MM.1S (cell line): ENCODE results near the gene MACROD2.

ENCODE experiments used
- DNase-seq: peaks from one replicate; pipeline ENCODE4 v3.0.0-alpha.2; 2015
- H2AFZ ChIP-seq: fragments of 300-600 bp; sonication (generic); 2 replicates; pipeline ENCODE4 v1.6.0; 2016; ENCODE audit warnings: antibody characterized with exemption, low read length
- H3F3A ChIP-seq: fragments of 300-600 bp; sonication (generic); 2 replicates; pipeline ENCODE4 v1.6.1; 2016; ENCODE audit warnings: mild to moderate bottlenecking, antibody characterized with exemption, low read length, moderate library complexity, mixed read lengths; ENCODE audit not compliant: insufficient read depth
- H3K27ac ChIP-seq: fragments of 300-600 bp; sonication (generic); 2 replicates; pipeline ENCODE4 v1.5.1; 2016; ENCODE audit warnings: mild to moderate bottlenecking, low read length
- H3K27me3 ChIP-seq: fragments of 300-600 bp; sonication (generic); replicated peaks from 2 replicates; pipeline ENCODE4 v1.6.0; 2016; ENCODE audit warnings: low read length; ENCODE audit not compliant: insufficient read depth
- H3K36me3 ChIP-seq: fragments of 300-600 bp; sonication (generic); replicated peaks from 2 replicates; pipeline ENCODE4 v1.6.1; 2016; ENCODE audit warnings: mild to moderate bottlenecking, low read length, mixed read lengths; ENCODE audit not compliant: insufficient read depth
- H3K4me1 ChIP-seq: fragments of 300-600 bp; sonication (generic); 2 replicates; pipeline ENCODE4 v1.6.1; 2016; ENCODE audit warnings: low read length, mixed read lengths
- H3K4me2 ChIP-seq: fragments of 300-600 bp; sonication (generic); 2 replicates; pipeline ENCODE4 v1.6.0; 2016; ENCODE audit warnings: low read depth, low read length
- H3K4me3 ChIP-seq: fragments of 300-600 bp; sonication (generic); 2 replicates; pipeline ENCODE4 v1.5.1; 2016; ENCODE audit warnings: low read length, mixed read lengths
- H3K79me2 ChIP-seq: fragments of 300-600 bp; sonication (generic); 2 replicates; pipeline ENCODE4 v1.6.1; 2016; ENCODE audit warnings: mixed run types, low read length, mixed read lengths
- H3K9ac ChIP-seq: fragments of 300-600 bp; sonication (generic); 2 replicates; pipeline ENCODE4 v1.6.1; 2016; ENCODE audit warnings: low read length, mixed read lengths
- H3K9me2 ChIP-seq: fragments of 300-600 bp; sonication (generic); replicated peaks from 2 replicates; pipeline ENCODE4 v1.6.1; 2016; ENCODE audit warnings: mild to moderate bottlenecking, low read length, mixed read lengths; ENCODE audit not compliant: insufficient read depth
- H3K9me3 ChIP-seq: fragments of 300-600 bp; sonication (generic); replicated peaks from 2 replicates; pipeline ENCODE4 v1.6.1; 2016; ENCODE audit warnings: mild to moderate bottlenecking, low read length, mixed read lengths; ENCODE audit not compliant: insufficient read depth
- H4K20me1 ChIP-seq: fragments of 300-600 bp; sonication (generic); 2 replicates; pipeline ENCODE4 v1.6.1; 2016; ENCODE audit warnings: mild to moderate bottlenecking, low read length, moderate library complexity, mixed read lengths; ENCODE audit not compliant: insufficient read depth
- EZH2 ChIP-seq: fragments of 300-600 bp; sonication (generic); optimal IDR thresholded peaks from 2 replicates; pipeline ENCODE3; 2017; ENCODE audit warnings: low read depth, mild to moderate bottlenecking, antibody characterized with exemption, low read length, mixed read lengths
- EZH2phosphoT487 ChIP-seq: fragments of 300-600 bp; sonication (generic); IDR thresholded peaks from 2 replicates; pipeline ENCODE4 v1.6.1; 2018; ENCODE audit warnings: antibody characterized with exemption, low read length
- TF ChIP-seq, protein P1 (sequence below): fragments of 300-600 bp; sonication (generic); IDR thresholded peaks from 2 replicates; pipeline ENCODE4 v1.5.1; 2016; ENCODE audit warnings: antibody characterized with exemption, low read length, mixed read lengths

The MACROD2 gene

DNA sequence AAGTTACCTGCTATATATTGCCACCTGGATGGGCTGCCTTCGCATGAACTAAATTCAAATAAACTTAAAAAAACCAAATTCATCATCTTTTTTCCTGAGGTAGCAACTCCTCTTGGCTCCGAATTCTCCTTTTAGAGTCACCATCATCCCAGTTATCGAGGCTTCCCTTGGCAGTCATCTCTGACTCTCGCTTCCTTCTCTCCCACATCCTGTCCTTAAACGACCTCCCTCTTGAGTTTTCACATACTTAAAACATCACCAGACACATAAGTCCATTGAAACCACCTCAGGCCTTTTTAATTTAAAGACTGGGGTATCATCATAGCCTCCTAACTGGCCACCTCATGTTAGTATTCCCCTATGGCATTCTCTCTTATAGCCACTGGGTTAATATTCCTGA is 638.2 kb downstream of the MACROD2 start:
- H3K9me2 ChIP-seq: no peaks in the 10 kb centered on the region
- no peak overlapping the region for H3K27ac ChIP-seq
- H3K4me3 ChIP-seq: no peak overlapping the region
- DNase-seq: no peak
- no peaks in the 10 kb centered on the region for H3K36me3 ChIP-seq
- no peaks in the 10 kb centered on the region for H3K79me2 ChIP-seq
- H3K4me1 ChIP-seq: no peaks in the 10 kb centered on the region
- H3K27me3 ChIP-seq: no peaks in the 10 kb centered on the region
- H3K9me3 ChIP-seq: no peaks in the 10 kb centered on the region
- no peak overlapping the region for H2AFZ ChIP-seq
- no peak overlapping the region for H3K9ac ChIP-seq
- no peaks in the 10 kb centered on the region for H4K20me1 ChIP-seq
- TF ChIP-seq EZH2 (no peak), EZH2phosphoT487 (no peak)
- TF ChIP-seq, protein P1, sequence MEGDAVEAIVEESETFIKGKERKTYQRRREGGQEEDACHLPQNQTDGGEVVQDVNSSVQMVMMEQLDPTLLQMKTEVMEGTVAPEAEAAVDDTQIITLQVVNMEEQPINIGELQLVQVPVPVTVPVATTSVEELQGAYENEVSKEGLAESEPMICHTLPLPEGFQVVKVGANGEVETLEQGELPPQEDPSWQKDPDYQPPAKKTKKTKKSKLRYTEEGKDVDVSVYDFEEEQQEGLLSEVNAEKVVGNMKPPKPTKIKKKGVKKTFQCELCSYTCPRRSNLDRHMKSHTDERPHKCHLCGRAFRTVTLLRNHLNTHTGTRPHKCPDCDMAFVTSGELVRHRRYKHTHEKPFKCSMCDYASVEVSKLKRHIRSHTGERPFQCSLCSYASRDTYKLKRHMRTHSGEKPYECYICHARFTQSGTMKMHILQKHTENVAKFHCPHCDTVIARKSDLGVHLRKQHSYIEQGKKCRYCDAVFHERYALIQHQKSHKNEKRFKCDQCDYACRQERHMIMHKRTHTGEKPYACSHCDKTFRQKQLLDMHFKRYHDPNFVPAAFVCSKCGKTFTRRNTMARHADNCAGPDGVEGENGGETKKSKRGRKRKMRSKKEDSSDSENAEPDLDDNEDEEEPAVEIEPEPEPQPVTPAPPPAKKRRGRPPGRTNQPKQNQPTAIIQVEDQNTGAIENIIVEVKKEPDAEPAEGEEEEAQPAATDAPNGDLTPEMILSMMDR: no peak
- H3K4me2 ChIP-seq: no peak overlapping the region
- H3F3A ChIP-seq: no peaks in the 10 kb centered on the region

DNA sequence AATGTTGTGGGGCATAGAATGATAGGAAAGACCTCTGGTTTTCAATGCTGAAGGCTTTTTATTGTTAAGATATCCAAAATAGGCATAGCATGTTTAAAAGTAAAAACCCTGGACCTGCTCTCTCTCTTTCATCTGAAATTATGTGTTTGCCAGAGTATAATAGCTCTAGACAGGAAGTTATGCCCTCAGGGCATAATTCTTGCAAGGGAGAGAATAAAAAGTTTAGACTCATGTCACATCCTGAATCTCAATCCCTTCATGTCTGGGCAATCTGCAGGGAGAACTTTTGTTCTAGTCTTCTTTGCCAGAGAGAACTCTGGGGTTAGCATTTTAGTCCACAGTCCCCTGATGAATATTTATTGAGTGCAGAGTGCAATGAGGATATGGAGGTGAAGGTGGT is 639.3 kb downstream of the MACROD2 start:
- Histone ChIP-seq H3K4me2 (no peak overlapping the region), H3K27ac (no peak overlapping the region), H3K36me3 (no peaks in the 10 kb centered on the region), H3F3A (no peaks in the 10 kb centered on the region), H3K9me3 (no peaks in the 10 kb centered on the region), H3K79me2 (no peaks in the 10 kb centered on the region), H4K20me1 (no peaks in the 10 kb centered on the region), H3K9me2 (no peaks in the 10 kb centered on the region), H3K27me3 (no peaks in the 10 kb centered on the region), H3K9ac (no peak overlapping the region), H3K4me1 (no peaks in the 10 kb centered on the region), H3K4me3 (no peak overlapping the region), H2AFZ (no peak overlapping the region)
- DNase-seq: no peak
- TF ChIP-seq EZH2phosphoT487: no peak
- TF ChIP-seq EZH2: no peak
- TF ChIP-seq, protein P1: no peak

DNA sequence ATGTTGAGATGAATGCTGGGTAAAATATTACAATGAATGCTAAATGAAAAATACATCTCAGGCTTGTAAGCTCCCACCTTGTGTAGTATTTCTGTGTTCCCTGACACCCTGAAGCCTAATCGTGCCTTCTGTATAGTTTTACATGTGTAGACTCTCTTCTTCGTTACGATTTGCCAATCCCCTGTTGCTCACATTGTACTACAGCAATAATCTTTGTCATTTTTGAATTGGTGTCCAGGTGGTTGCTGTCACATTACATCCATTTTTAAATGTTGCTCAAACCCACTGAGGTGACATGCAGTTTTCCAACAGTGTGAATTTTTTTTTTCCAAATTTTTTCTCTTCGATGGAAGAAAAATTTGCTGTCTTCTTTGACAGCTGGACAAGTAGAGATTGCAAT is 642.1 kb downstream of the MACROD2 start:
- no peak overlapping the region for H3K4me3 ChIP-seq
- no peaks in the 10 kb centered on the region for H3K79me2 ChIP-seq

More for the DNA sequence above, 642.1 kb downstream of the MACROD2 start:
- Histone ChIP-seq H3K9ac (no peak overlapping the region), H3K4me2 (no peak overlapping the region), H3K4me1 (no peaks in the 10 kb centered on the region), H3K9me2 (no peaks in the 10 kb centered on the region), H3K9me3 (no peaks in the 10 kb centered on the region), H4K20me1 (no peaks in the 10 kb centered on the region), H3K27me3 (no peaks in the 10 kb centered on the region), H2AFZ (no peak overlapping the region), H3K27ac (no peak overlapping the region), H3K36me3 (no peaks in the 10 kb centered on the region), H3F3A (no peaks in the 10 kb centered on the region)
- no peak for DNase-seq
- TF ChIP-seq EZH2phosphoT487 (no peak), EZH2 (no peak)
- TF ChIP-seq, protein P1: no peak
